KMS-11 (cell line): ENCODE measurements around the gene RNF10.
"Not testable (repeated sequence)": the region's sequence is repeated elsewhere in the genome, so short reads cannot be mapped to it uniquely, and the experiment has no call there.

Source experiments
- H2AFZ ChIP-seq: fragments of 200-600 bp; sonication (generic); 2 replicates; pipeline ENCODE4 v1.6.1; 2016; ENCODE audit warnings: antibody characterized with exemption, mixed run types, low read depth
- H3K27ac ChIP-seq: fragments of 200-600 bp; sonication (generic); 2 replicates; pipeline ENCODE4 v1.6.1; 2016; ENCODE audit warnings: mild to moderate bottlenecking, mixed run types
- H3K27me3 ChIP-seq: fragments of 200-600 bp; sonication (generic); 2 replicates; pipeline ENCODE4 v1.6.1; 2017; ENCODE audit warnings: mild to moderate bottlenecking, low read depth, mixed run types, moderate library complexity; ENCODE audit not compliant: insufficient read depth
- H3K36me3 ChIP-seq: fragments of 200-600 bp; sonication (generic); 2 replicates; pipeline ENCODE4 v1.6.1; 2017; ENCODE audit warnings: mild to moderate bottlenecking, mixed run types; ENCODE audit not compliant: insufficient read depth
- H3K4me1 ChIP-seq: fragments of 200-600 bp; sonication (generic); 2 replicates; pipeline ENCODE4 v1.6.1; 2016; ENCODE audit warnings: mild to moderate bottlenecking, low read depth, mixed run types; ENCODE audit not compliant: poor library complexity, severe bottlenecking
- H3K4me2 ChIP-seq: fragments of 200-600 bp; sonication (generic); 2 replicates; pipeline ENCODE4 v1.7.0; 2016; ENCODE audit warnings: mild to moderate bottlenecking, mixed run types
- H3K4me3 ChIP-seq: fragments of 200-600 bp; sonication (generic); IDR thresholded peaks from 2 replicates; pipeline ENCODE4 v1.6.1; 2017; ENCODE audit warnings: low read depth, low read length, mixed read lengths; ENCODE audit not compliant: insufficient read depth
- H3K79me2 ChIP-seq: fragments of 200-600 bp; sonication (generic); 2 replicates; pipeline ENCODE4 v1.6.1; 2016; ENCODE audit warnings: low read depth, mixed run types; ENCODE audit not compliant: insufficient read depth
- H3K9ac ChIP-seq: fragments of 200-600 bp; sonication (generic); 2 replicates; pipeline ENCODE4 v1.6.1; 2016; ENCODE audit warnings: mild to moderate bottlenecking, mixed run types
- H4K20me1 ChIP-seq: fragments of 200-600 bp; sonication (generic); 2 replicates; pipeline ENCODE4 v1.6.1; 2016; ENCODE audit warnings: mild to moderate bottlenecking, mixed run types; ENCODE audit not compliant: insufficient read depth
- TF ChIP-seq, protein P1 (sequence below): fragments of 200-600 bp; sonication (generic); conservative IDR thresholded peaks from 2 replicates; pipeline ENCODE4 v1.6.1; 2017; ENCODE audit warnings: low read depth, mild to moderate bottlenecking, antibody characterized with exemption, low read length, moderate library complexity, mixed read lengths

Gene RNF10

DNA sequence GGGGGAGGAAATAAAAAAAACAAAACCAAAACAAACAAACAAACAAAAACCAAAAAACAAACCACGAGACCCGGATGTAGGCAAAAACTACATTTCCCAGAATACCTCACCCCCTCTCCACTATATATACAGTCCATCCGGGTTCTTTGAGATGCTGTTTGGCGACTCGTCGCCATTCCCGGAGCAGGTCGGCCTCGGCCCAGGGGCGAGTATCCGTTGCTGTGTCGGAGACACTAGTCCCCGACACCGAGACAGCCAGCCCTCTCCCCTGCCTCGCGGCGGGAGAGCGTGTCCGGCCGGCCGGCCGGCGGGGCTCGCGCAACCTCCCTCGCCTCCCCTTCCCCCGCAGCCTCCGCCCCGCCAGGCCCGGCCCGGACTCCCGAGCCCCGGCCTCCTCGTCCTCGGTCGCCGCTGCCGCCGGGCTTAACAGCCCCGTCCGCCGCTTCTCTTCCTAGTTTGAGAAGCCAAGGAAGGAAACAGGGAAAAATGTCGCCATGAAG lies at the start of gene RNF10:
Gene RNF10, plus strand, starts transcription at position 154 of the 500 bp plus-strand sequence. CDS start 456 bp downstream, outside the sequence.
- Histone ChIP-seq H3K79me2 (peaks cover 51% of the 10 kb centered on the region), H3K27me3 (no peaks in the 10 kb centered on the region), H3K4me2 (peak within 1 kb of the TSS; percentile 97), H4K20me1 (no peaks in the 10 kb centered on the region), H3K27ac (peak within 1 kb of the TSS; percentile 93), H2AFZ (peak within 1 kb of the TSS; percentile 49; the same call in 1 of the 2 replicates), H3K4me1 (peaks cover 43% of the 10 kb centered on the region), H3K4me3 (no peak within 1 kb of the TSS), H3K36me3 (no peaks in the 10 kb centered on the region), H3K9ac (peak within 1 kb of the TSS; percentile 76)
- TF ChIP-seq, protein P1, sequence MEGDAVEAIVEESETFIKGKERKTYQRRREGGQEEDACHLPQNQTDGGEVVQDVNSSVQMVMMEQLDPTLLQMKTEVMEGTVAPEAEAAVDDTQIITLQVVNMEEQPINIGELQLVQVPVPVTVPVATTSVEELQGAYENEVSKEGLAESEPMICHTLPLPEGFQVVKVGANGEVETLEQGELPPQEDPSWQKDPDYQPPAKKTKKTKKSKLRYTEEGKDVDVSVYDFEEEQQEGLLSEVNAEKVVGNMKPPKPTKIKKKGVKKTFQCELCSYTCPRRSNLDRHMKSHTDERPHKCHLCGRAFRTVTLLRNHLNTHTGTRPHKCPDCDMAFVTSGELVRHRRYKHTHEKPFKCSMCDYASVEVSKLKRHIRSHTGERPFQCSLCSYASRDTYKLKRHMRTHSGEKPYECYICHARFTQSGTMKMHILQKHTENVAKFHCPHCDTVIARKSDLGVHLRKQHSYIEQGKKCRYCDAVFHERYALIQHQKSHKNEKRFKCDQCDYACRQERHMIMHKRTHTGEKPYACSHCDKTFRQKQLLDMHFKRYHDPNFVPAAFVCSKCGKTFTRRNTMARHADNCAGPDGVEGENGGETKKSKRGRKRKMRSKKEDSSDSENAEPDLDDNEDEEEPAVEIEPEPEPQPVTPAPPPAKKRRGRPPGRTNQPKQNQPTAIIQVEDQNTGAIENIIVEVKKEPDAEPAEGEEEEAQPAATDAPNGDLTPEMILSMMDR, result no peak

DNA sequence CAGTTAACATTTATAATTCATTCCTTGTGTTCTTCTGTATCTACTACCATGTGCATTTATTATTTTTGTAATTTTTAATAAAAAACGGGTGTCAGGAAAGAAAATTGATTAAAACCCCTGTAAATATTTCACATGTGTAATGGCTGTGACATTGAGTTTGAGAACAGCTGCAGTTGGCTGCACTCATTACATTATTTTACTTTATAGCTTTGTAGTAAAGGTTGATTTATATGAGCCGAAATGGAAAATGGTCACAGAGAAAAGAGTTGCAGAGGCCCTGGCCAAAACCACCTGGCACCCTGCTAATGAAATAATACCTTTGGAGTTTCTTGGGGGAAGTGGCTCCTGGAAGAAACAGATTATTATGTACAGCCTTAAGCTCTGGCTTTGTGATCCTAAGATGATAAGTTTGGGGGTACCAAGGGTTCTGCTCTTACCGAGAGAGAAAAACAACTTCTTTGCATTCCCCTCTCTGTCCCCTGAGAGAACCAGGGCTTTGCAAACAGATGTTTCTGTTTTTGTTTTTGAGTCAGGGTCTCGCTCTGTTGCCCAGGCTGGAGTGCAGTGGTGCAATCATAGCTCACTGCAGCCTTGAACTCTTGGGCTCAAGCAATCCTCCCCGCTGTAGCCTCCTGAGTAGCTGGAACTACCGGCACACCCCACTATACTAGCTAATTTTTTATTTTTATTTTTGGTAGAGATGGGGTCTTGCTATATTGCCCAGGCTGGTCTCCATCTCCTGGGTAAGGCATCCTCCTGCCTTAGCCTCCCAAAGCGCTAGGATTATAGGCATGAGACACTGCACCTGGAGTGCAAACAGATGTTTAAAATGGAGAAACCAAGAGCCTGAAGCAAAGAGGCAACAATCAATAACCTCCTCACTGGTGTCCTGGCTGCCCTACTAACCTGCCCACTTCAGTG lies 47.9 kb upstream of the RNF10 start:
- no peak overlapping the region for H3K4me3 ChIP-seq
- no peak overlapping the region for H3K4me2 ChIP-seq
- no peak overlapping the region for H3K27ac ChIP-seq

DNA sequence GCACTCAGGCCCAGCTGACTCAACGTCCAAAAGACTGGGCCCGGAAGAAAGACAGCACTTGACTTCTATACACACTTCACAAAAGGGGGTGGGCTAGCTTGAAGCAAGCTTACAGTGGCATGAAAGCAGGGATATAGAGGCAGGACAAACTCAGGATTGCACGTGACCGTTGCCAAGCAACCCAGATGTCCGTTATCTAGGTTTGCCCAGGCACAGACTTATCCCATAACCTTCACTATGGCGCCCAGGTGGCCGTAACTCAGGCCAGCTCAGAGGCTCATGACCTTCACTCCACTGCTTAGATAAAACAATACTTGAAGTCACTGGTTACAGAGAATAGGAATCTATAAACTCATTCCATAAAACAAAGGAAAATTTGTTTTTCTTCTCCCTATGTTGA lies 46.6 kb upstream of the RNF10 start:
- H3K9ac ChIP-seq, H3K27me3 ChIP-seq, H3K27ac ChIP-seq, H4K20me1 ChIP-seq, H3K79me2 ChIP-seq, H2AFZ ChIP-seq, H3K36me3 ChIP-seq, H3K4me2 ChIP-seq, H3K4me1 ChIP-seq, H3K4me3 ChIP-seq: not testable (repeated sequence)

More for the DNA sequence above, 47.9 kb upstream of the RNF10 start:
- no peak overlapping the region for H3K9ac ChIP-seq
- H3K27me3 ChIP-seq, result no peaks in the 10 kb centered on the region
- H4K20me1 ChIP-seq, result no peaks in the 10 kb centered on the region
- no peaks in the 10 kb centered on the region for H3K79me2 ChIP-seq
- H2AFZ ChIP-seq, result no peak overlapping the region
- no peaks in the 10 kb centered on the region for H3K36me3 ChIP-seq
- TF ChIP-seq, protein P1, result no peak
- H3K4me1 ChIP-seq, result no peaks in the 10 kb centered on the region

DNA sequence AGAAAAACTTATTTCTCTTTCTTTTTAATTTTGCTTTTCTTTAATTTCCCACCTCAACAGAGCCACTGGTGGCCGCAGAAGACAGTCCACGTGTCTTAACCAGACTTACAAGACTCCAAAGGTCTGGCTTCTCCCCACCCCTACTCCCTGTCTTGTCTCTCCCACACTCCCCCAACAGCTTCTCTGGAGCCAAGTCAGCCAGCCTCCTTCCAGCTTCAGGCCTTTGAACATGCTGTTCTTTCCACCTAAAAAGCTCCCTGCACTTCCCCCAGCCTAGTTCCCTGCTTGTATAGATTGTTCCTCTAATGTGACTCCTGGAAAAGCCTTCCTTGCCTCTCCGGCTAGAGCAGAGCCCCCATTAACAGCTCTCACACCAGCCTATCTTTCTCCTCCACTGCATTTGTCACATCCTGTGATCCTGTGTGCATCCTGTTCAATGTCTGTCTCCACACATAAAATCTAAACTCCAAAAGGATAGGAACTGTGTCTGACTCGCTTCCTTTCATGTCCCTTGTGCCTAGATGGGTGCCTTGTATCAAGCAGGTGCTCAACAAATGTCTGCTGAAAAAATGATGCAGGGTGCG lies 46.0 kb upstream of the RNF10 start:
- Histone ChIP-seq H3K9ac (no peak overlapping the region), H4K20me1 (no peaks in the 10 kb centered on the region), H3K4me3 (no peak overlapping the region), H3K36me3 (no peaks in the 10 kb centered on the region), H3K4me1 (no peaks in the 10 kb centered on the region), H3K79me2 (no peaks in the 10 kb centered on the region), H3K4me2 (no peak overlapping the region), H3K27ac (no peak overlapping the region), H3K27me3 (no peaks in the 10 kb centered on the region), H2AFZ (no peak overlapping the region)
- TF ChIP-seq, protein P1, result no peak

DNA sequence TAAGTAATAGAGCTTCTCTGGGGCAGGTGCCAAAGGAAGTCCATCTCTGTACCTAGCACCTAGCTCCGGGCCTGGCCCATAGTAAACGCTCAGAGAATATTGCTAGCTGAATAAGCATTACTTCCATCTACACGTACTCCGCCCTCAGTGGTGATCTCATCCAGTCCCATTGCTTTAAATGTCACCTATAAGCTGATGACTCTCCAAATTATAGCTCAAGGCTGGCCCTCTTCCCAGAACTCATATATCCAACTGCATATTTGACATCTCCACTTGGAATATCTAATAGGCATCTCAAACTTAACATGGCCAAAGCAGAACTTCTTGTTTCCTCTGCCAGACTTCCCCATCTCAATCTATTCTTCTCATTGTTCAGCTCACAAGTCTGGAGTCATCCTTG lies 45.1 kb upstream of the RNF10 start:
- no peak overlapping the region for H2AFZ ChIP-seq
- no peaks in the 10 kb centered on the region for H3K27me3 ChIP-seq
- H3K36me3 ChIP-seq, result no peaks in the 10 kb centered on the region
- no peaks in the 10 kb centered on the region for H3K79me2 ChIP-seq
- H3K9ac ChIP-seq, result no peak overlapping the region
- no peaks in the 10 kb centered on the region for H3K4me1 ChIP-seq
- H3K27ac ChIP-seq, result no peak overlapping the region
- no peak overlapping the region for H3K4me3 ChIP-seq
- TF ChIP-seq, protein P1, result no peak
- H3K4me2 ChIP-seq, result no peak overlapping the region
- no peaks in the 10 kb centered on the region for H4K20me1 ChIP-seq
